ENCODE data around the gene AGPAT1. TPM values are rescaled to one million over a fixed set of nuclear protein-coding genes. Genes with fewer than 3 reads are reported as not detected.
"Not testable (repeated sequence)": the region's sequence is repeated elsewhere in the genome, so short reads cannot be mapped to it uniquely, and the experiment has no call there.

The AGPAT1 gene
- total RNA-seq, 1 donor from 2014 or later = 39.9 TPM

DNA sequence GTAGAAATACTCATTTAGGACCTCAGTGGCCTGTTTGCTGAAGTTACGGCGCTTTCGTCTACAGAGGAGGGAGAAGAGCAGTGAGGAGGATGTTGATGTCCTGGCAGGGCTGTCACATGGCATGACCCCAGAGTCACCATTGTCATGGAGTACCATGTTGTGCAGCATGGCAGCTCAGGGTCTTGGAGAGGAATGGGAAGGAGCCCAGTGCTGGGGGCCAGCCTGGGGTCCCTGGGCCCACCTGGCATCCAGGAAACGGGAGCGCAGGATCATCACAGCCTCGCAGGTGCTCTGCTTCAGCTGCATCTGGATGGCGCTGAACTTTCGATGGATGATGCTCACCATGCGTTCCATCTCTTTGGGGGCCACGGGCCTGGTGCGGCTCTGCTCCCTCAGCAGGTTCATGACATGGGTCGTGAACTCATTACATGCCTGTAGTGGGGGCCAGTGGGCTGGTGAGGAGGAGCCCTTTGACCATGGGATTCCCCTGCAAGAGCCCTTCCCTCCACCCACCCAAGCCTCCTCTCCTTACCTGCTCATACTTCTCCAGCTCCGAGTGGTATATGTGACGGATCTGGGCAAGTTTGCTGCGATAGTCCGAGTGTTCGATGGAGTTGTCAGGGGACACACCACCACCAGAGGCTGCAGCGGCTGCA is 12.0 kb upstream of the AGPAT1 start:
- DNase-seq (ENCODE audit: low spot score) = not testable (repeated sequence)

DNA sequence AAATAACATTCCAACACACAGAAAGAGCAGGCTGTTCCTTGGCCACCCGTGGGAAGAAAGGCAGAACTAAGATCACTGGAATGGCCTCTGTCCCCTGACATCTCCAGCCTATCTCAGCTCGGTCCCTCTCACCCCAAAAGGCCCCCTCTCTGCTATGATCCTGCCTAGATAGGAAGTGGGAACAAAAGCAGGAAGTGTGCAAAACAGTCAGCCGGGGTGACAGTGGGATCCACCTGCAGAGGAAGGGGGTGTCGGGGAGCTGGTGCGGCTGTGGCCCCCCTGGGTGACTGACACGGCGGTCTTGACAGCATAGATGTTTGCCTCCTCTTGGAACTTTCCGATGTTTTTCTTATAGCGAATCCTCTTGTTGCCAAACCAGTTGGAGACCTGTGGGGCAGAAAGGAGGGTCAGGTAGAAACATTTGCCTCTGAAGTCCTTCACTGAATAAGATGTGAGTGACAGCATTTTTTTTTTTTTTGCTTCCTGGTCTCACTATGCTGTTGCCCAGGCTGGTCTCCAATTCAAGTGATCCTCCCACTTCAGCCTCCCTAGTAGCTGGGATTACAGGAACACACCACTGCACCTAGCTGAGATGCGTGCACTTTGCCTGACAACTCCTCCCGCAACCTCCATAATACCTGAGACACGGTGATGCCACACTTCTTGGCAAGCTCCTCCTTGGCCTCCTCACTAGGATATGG is 11.3 kb upstream of the AGPAT1 start:
- DNase-seq (ENCODE audit: low spot score) = no peak

DNA sequence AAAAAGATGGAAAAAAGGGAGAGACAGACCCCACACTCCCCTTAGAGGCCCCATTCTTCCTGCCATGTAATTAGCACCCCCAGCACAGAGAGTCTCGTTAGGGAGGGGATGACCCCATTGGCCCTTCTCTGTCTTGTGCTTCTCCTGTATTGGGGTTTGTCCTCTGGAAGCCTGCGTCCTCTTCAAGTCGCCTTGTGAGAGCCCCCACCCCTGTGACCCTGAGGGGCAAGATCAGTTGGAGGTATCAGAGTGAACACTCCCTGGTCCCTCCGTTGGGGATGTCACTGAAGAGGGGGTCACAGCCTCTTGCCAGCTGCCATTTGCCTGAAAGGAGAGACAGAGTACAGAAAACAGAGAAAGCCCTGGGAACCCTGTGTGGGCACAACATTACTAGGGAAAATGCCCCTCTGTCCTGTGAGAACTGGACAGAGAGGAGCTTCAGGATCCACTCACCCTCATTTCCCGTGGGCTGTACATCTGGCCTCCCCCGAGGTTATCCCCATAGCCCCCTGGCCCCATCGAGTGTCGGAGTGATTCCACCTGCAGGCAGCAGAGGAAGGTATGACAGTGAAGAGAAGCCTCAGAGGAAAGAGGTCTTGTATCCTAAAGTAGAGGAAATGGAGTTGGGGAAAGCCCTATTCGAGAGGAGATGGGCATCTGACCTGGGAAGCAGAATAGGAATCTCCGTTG is 10.4 kb upstream of the AGPAT1 start:
- not testable (repeated sequence) for DNase-seq (ENCODE audit: low spot score)

DNA sequence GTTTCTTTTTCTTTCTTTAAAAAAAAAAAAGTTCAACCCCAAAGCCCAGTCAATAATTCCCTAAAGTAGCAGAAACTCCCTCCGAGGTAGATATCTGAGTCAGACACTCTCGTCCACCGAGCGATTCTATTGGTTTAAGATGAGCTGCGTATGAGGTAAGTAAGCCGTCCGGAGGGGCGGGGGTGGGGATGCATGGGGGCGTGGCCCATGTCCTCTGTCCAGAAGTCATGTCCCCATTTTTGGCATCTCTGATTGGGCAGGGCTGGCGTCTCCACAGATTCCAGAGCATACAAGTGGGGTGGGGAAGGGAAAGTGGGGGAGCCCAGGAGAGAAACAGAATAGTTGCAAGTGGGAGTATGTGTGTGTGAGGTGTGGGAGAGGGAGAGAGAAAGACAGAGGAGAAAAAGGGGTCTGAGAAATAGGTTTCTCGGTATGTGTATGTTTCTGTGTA is 9.8 kb upstream of the AGPAT1 start:
- not testable (repeated sequence) for DNase-seq (ENCODE audit: low spot score)

DNA sequence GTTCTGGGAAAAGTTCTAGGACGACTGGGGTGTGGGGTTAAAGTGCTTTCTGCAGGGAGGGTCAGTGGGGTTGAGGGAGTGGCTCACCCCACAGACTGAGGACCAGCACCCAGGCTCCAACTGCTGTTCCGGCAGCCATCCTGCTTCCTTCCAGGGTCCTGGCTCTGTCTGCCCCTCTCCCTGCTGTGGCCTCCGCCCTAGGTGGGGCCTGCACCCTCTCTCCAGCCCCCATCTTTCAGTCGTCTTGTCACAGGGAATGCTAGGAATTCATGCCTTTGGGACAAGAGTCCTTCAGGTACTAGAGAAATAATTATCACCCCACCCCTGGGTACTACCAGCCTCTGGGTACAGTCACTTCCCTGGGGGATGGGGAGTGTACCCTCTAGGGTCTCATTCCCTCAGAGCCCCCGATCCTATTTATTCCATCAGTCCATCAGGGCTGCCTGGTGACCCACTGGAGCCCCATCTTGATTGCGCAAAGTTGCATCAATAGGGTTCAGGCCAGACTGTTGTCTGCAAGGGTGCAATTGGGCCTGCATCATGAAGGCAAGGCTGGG is 8.3 kb upstream of the AGPAT1 start, which contains the start of gene AGER:
AGER (minus strand) TSS at position 170 of the 557 bp plus-strand sequence; CDS start at position 139, 31 bp downstream.
- no peak for DNase-seq (ENCODE audit: low spot score)

DNA sequence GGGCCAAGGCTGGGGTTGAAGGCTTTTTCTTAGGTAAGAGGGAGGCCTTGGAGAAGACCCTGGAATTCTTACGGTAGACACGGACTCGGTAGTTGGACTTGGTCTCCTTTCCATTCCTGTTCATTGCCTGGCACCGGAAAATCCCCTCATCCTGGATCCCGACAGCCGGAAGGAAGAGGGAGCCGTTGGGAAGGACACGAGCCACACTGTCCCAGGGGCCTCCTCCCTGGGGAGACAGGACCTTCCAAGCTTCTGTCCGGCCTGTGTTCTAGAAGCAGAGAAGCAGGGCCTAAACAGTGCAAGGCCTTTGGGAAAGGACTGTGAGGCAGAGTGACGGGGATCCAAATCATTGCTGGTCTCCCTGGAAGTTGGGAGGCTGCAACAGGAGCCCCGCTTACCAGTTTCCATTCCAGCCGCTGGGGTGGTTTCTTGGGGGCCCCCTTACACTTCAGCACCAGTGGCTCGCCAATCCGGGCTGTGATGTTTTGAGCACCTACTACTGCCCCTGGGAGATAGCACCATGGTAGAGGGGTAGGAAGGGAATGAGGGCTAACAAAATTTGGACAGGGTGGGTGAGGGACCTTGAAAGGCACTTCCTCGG is 7.7 kb upstream of the AGPAT1 start:
- no peak for DNase-seq (ENCODE audit: low spot score)

DNA sequence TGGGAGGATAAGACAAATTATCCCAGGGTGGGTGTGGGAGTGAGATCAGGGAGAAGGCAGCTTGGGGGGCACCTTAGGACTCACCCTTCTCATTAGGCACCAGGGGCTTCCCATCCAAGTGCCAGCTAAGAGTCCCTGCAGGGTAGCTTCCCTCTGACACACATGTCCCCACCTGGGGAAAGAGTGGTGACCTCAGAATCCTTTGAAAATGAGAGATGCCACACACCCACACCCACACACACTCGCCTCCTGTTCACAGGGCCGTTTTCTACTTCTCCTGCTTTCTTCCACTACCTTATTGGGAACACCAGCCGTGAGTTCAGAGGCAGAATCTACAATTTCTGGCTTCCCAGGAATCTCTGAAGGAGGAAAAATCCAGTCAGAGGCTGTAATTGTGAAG is 7.1 kb upstream of the AGPAT1 start:
- DNase-seq (ENCODE audit: low spot score) = no peak

DNA sequence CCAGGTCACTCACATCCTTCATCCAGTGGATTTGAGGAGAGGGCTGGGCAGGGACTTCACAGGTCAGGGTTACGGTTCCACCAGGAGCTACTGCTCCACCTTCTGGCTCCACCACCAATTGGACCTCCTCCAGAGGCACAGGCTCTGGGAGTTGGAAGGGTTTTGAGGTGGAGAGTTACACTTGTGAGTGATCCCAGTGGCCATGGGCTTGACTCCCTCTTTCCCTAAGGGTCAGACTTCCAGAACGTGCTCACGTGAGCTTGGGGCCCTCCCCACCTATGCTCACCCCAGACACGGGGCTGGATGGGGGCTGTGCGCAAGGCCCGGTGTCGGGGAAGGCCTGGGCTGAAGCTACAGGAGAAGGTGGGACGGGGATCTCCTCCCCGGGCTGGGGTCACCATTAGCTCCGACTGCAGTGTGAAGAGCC is 6.7 kb upstream of the AGPAT1 start:
- DNase-seq (ENCODE audit: low spot score) = no peak

DNA sequence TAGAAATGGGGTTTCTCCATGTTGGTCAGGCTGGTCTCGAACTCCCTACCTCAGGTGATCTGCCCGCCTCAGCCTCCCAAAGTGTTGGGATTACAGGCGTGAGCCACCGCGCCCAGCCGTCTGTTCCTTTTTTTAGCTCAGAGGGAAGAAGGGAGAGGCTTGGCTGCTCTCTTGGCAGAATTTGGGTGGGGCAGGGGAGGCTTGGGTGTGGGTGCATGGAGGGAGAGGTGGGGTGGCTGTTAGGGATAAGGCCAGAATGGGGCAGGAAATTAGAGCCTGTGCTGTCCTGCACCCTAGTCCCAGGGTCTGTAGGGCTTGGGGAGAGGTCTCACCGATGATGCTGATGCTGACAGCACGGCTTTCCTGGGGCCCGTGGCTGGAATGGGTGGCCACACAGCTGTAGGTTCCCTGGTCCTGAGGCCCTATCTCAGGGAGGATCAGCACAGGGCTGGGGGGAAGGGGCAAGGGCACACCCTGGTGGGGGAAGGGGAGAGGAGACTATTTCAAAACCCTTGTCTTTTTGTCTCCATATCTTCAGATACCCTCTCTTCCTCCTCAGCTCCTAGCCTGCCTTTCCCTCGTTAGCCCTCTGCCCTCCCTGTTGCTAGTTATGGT is 6.1 kb upstream of the AGPAT1 start:
- DNase-seq (ENCODE audit: low spot score) = no peak

DNA sequence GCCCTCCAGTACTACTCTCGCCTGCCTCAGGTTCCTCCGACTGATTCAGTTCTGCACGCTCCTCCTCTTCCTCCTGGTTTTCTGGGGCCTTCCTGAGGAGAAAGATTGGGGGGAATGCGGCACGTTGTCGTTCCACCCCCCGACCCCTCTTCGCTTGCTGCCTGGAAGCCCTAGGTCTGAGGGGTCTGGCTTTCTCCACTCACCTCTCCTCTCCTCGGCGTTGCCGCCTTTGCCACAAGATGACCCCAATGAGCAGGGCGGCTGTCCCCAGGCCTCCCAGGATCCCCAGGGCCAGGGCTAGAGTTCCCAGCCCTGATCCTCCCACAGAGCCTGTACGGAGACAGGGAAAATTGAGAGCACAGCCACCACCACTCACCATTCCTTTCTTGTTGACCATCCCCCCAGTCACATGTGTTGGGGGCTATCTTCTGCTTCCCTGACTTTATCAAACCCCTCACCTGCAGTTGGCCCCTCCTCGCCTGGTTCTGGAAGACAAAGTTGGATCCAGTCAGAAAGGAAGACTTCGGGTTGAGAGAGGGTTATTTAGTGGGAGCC is 5.3 kb upstream of the AGPAT1 start:
- DNase-seq (ENCODE audit: low spot score) = no peak

DNA sequence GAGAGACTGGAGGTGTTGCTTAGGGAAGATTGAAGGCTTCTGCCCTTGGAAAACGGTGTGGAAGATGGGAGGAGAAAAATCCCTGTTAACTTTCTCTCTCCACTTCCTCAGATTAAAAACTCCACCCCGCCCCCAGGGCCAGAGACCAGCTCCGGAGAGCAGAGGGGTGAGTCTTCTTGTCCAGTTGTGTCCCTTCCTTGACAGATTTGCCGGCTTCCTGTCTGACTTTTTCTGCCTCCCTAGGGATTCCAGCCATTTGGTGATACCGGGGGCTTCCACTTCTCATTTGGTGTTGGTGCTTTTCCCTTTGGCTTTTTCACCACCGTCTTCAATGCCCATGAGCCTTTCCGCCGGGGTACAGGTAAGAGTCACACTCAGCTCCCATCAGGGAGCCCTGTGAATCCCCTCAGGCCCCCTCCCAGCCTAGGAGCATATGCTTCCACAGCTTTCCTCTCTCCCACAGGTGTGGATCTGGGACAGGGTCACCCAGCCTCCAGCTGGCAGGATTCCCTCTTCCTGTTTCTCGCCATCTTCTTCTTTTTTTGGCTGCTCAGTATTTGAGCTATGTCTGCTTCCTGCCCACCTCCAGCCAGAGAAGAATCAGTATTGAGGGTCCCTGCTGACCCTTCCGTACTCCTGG is 4.0 kb upstream of the AGPAT1 start:
- no peak for DNase-seq (ENCODE audit: low spot score)

DNA sequence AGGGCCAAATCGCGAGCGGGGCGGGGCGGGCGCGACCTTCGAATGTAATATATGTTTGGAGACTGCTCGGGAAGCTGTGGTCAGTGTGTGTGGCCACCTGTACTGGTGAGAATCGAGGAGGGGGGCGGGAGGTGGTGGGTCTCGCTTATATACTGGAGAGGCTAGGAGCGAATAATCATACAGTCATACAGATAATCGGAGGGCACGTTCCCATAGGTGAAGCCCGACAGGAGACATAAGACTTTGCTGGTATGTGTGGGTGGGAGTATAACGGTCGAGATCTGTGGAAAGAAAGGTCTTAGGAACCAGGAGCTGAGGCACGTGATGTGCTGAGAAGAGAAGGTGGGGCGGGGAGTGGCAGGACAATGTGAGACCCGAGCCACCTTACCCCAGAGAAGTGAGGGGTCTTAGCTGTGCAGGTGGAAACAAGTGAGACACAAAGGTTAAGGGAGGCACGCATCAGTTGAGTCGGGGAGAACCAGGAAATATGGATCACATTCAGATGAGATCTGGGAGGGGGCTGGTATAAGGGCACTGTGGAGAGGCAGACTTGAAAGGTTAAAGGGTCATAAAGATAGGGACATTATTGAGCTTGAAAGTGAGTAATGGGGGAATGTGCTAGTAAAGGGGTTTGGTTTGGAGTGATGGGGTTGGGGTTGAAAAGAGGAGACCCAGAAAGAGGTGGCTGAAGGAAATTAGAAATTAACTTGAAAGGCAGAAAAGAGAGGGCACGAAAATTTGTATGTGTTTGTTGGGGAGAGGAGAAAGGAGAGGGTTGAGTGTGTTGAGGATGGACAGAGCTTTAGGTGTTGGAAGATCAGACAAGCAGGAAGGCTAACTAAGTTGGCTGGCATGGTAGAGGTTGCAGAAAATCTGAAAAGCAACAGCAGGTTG is 2.9 kb upstream of the AGPAT1 start:
- DNase-seq (ENCODE audit: low spot score) = no peak

DNA sequence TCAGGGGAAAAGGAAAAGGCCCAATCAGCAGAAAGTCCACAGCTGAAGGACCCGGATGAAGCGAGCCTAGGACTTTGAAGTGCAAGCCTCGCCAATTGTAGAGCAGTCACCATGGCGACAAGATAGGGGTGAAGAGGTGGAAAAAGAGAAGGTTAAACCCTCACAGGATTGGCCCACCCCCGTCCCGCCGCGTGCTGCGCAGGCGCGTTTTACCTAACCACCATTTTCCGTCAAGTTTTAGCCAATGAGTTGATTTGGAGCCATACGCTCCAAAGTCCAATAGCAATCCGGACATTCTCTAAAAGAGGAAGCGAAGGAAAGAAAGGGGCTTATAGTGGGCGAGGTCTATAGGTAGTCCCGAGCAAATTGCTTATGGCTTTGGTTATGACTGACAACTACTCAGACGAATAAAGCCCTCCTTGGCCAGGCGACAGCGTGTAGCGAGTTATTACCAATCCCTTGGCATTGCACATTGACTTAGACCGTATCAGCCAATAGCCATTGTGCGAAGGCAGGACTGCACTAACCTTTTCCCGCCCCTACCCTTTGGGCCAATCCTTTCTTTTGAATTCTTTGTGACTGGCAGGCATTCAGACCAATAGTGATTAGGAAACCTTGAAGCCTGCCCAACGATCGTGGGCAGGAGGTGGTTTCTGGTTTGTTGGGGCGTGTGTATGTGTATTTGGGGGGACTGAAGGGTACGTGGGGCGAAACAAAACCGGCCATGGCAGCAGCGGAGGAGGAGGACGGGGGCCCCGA is 2.1 kb upstream of the AGPAT1 start, which contains the start of gene RNF5:
RNF5 (plus strand) TSS at position 618 of the 759 bp plus-strand sequence; CDS start at position 725, 107 bp downstream.
- no peak for DNase-seq (ENCODE audit: low spot score)

DNA sequence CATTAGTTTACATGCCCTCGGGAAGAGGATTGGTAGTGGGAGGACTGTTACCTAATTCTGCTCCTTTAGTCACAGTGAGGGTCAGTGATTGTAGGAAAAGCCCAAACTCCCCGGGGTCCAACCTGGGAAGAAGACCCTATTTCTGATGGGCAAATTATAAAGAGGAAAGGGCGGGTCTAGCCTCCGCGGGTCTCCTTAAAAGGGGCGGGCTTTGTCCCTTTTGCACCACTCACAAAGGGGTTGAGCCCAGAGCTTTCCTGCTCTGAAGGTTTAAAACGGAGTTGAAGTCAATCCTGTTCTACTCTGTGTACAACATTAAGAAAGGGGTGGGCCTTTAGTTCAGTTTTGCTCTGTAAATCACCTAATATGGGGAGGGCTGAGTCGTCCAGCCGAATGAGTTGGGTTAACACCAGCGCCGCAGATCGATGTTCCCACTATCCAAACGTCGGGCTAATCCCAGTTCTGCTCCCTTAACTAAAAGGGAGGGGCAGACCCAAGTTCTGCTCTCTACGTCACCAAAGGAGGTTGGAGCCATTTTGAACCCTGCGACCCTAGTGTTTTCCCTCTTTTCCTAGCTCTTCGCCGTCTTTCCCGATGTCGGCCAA is 1.4 kb upstream of the AGPAT1 start:
- no peak for DNase-seq (ENCODE audit: low spot score)

DNA sequence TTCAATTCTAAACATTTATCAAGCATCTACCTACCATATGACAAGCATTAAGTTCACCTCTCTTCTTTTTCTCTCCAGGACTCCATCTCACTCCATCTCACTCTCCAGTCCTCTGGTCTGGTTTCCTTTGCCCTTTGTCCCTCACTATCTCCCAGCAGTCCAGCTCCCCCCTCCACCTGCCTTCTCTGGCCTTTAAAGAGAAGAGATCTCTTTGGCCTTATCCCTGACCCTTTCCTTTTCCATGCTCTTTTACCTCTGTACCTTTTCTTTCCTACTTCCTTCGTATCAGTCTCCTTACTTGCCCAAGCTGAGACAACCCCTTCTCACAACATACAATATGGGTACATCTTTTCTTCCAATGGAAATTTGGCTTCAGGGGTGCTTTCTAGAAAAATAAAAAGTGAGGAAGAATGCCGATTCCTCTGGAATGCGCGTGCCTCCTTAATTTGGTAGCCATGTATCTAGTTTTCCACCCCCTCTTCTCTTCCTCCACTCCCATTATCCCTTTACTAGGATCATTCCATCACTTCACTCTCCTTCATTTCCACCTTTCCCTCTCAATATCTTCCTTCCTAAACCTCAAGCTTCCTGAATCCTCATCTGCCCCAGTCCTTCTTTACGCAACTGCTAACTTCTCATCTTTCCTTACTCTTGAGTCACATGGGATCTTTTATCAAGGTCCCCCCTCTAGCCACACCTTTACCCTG is 745 bp upstream of the AGPAT1 start:
- no peak for DNase-seq (ENCODE audit: low spot score)

DNA sequence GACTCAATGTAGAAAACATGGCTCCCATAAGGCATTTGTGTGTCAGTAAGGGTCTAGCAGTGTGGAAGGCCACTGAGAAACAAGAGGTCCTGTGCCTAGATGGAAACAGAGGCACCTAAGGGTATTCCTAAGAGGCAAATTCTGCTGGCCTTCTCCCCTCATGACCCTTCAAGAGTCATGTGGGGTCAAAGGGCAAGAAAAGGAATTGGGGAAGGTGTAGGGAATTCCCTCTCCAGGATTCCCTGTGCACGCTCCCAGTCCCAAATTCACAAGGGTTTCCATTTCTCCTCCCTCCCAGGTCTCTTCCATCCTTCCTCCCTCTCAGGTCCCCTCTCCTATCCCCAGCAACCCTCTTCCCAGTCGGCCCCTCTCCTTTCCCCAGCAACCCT is 568 bp downstream of the AGPAT1 start:
- no peak for DNase-seq (ENCODE audit: low spot score)

DNA sequence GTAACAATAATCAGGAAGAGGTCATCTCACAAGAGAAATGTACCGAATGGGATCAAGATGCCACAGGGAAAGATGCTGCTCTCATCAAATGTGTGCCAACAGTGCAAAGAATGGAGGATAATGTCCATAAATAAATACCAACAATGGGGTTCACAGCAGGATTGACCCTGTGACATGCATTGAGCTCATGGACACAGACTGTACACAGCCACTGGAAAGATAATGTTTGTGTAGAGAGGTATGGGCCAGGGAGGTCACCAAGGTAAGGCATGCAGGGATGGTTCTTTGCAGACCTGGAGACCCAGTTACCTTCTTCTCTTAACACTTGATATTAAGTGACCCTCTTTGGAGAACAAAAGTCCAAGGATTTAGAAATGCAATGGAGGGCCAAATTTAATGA is 1.5 kb downstream of the AGPAT1 start:
- no peak for DNase-seq (ENCODE audit: low spot score)

All from mesenteric fat pad (tissue), 1 donor.